Measurements from ENCODE around the gene OCA2.

OCA2 gene

GRCh38 chr15:28109626-28110455 lies 10.7 kb upstream of the OCA2 start:
- DNase-seq (ENCODE audit: extremely low read depth, low read depth) = no peak
- no peak overlapping the region for H3K4me3 ChIP-seq (replicated peaks; ENCODE audit: low read depth, low read length)
- TF ChIP-seq, protein P1, sequence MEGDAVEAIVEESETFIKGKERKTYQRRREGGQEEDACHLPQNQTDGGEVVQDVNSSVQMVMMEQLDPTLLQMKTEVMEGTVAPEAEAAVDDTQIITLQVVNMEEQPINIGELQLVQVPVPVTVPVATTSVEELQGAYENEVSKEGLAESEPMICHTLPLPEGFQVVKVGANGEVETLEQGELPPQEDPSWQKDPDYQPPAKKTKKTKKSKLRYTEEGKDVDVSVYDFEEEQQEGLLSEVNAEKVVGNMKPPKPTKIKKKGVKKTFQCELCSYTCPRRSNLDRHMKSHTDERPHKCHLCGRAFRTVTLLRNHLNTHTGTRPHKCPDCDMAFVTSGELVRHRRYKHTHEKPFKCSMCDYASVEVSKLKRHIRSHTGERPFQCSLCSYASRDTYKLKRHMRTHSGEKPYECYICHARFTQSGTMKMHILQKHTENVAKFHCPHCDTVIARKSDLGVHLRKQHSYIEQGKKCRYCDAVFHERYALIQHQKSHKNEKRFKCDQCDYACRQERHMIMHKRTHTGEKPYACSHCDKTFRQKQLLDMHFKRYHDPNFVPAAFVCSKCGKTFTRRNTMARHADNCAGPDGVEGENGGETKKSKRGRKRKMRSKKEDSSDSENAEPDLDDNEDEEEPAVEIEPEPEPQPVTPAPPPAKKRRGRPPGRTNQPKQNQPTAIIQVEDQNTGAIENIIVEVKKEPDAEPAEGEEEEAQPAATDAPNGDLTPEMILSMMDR (IDR thresholded peaks at IDR 0.05; ENCODE audit: low read depth, low read length, missing control alignments) = no peak

- no peak overlapping the region for H3K4me3 ChIP-seq (replicated peaks; ENCODE audit: low read depth, low read length)
These were observed 8.8 kb upstream of the OCA2 start for GRCh38 chr15:28107904-28108275.

GRCh38 chr15:28107111-28107903 lies 8.2 kb upstream of the OCA2 start:
- DNase-seq (ENCODE audit: extremely low read depth, low read depth) = no peak

More at GRCh38 chr15:28107904-28108275, 8.8 kb upstream of the OCA2 start:
- no peak for DNase-seq (ENCODE audit: extremely low read depth, low read depth)
- TF ChIP-seq, protein P1 (IDR thresholded peaks at IDR 0.05; ENCODE audit: low read depth, low read length, missing control alignments) = no peak

DNA sequence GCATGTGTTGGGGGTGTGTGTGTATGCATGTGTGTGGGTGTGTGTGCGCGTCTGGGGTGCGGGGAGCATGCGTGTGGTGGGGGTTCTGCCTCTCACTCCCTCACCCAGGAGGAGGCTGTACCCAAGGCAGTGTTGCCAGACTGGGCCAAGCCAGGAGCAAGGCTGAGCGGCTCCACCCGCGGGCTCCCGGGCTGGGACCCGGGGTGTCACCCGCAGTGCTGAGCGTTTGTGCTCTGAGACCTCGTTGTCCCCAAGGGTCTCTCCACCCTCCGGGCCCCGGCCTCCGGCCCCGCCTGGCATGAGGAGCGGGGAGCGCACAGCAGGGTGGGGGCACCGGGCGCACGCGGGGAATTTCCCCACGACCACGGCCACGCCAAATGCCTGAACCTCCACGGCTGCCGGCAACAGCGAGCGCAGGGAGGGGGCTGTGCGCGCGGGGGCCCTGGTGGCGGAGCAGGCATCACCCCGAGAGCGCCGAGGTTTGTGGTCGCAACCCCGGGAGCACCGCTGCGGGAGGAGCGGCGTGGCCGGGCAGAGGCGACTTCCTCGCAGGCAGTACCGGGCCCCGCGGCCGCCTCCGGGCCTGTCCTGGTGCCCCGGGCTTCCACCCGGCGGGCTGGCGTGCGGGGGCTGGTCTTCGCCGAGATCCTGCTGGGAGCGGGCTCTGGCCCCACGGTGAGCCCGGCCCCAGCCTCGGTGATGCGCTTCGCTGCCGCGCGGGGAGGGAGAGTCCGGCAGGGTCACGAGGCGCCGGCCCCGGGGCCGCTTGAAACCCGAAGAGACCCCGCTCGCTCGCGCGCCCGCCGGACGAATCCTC lies 7.4 kb upstream of the OCA2 start:
- peak overlapping the region; percentile 44 for H3K4me3 ChIP-seq (replicated peaks; ENCODE audit: low read depth, low read length)
- DNase-seq (ENCODE audit: extremely low read depth, low read depth) = no peak
- TF ChIP-seq, protein P1 (IDR thresholded peaks at IDR 0.05; ENCODE audit: low read depth, low read length, missing control alignments) = no peak

More at GRCh38 chr15:28107111-28107903, 8.2 kb upstream of the OCA2 start:
- peak overlapping the region; percentile 44 for H3K4me3 ChIP-seq (replicated peaks; ENCODE audit: low read depth, low read length)
- TF ChIP-seq, protein P1 (IDR thresholded peaks at IDR 0.05; ENCODE audit: low read depth, low read length, missing control alignments) = no peak

DNA sequence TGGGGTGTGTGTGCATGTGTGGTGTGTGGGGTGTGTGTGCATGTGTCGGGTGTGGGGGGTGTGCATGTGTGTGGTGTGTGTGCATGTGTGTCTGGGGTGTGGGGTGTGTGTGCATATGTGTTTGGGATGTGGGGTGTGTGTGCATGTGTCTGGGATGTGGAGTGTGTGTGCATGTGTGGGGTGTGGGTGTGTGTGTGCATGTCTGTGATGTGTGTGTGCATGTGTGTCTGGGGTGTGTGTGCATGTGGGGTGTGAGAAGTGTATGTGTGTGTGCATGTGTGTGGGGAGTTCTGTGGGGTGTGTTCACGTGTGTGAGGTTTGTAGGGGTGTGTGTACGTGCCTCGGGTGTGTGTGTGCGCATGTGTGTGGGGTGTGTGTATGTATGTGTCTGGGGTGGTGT lies 6.7 kb upstream of the OCA2 start:
- TF ChIP-seq, protein P1 (IDR thresholded peaks at IDR 0.05; ENCODE audit: low read depth, low read length, missing control alignments) = no peak
- DNase-seq (ENCODE audit: extremely low read depth, low read depth) = no peak
- no peak overlapping the region for H3K4me3 ChIP-seq (replicated peaks; ENCODE audit: low read depth, low read length)

- H3K4me3 ChIP-seq (replicated peaks; ENCODE audit: low read depth, low read length) = no peak overlapping the region
- TF ChIP-seq, protein P1 (IDR thresholded peaks at IDR 0.05; ENCODE audit: low read depth, low read length, missing control alignments) = no peak
- DNase-seq (ENCODE audit: extremely low read depth, low read depth) = no peak
These were observed 6.2 kb upstream of the OCA2 start for GRCh38 chr15:28105224-28105791.

All from HFF-Myc (cell line).